ENCODE results near the gene CDC20B.
"Not testable (repeated sequence)": the region's sequence is repeated elsewhere in the genome, so short reads cannot be mapped to it uniquely, and the experiment has no call there.

GRCh38 chr5:55105976-55106375 is 67.0 kb downstream of the CDC20B start:
- not testable (repeated sequence) for TF ChIP-seq EP300, CTCF, POLR2A (IDR thresholded peaks at IDR 0.05)
